Gastrocnemius medialis (tissue), 4 donors: Measurements from ENCODE around the gene GAS7.

ENCODE experiments used
- POLR2A ChIP-seq, 2 donors: fragments of 450-650 bp; IDR thresholded peaks; one replicate each; pipeline ENCODE4 v1.6.1; 2017; ENCODE audit warnings: antibody characterized with exemption in 2 of 2, mild to moderate bottlenecking in 2 of 2, moderate library complexity in 2 of 2
- TF ChIP-seq, protein P1 (sequence below), 5 experiments: fragments of 450-650 bp in 3 of 5; fragments of 200-600 bp in 2 of 5; sonication (generic) in 2 of 5; IDR thresholded peaks in 4 of 5; conservative IDR thresholded peaks in 1 of 5; 1 replicate in 4 of 5; 2 replicates in 1 of 5; pipeline ENCODE4 v1.5.1; 2016 to 2019; ENCODE audit warnings: antibody characterized with exemption in 5 of 5, mild to moderate bottlenecking in 3 of 5, moderate library complexity in 3 of 5

- TF ChIP-seq, protein P1, sequence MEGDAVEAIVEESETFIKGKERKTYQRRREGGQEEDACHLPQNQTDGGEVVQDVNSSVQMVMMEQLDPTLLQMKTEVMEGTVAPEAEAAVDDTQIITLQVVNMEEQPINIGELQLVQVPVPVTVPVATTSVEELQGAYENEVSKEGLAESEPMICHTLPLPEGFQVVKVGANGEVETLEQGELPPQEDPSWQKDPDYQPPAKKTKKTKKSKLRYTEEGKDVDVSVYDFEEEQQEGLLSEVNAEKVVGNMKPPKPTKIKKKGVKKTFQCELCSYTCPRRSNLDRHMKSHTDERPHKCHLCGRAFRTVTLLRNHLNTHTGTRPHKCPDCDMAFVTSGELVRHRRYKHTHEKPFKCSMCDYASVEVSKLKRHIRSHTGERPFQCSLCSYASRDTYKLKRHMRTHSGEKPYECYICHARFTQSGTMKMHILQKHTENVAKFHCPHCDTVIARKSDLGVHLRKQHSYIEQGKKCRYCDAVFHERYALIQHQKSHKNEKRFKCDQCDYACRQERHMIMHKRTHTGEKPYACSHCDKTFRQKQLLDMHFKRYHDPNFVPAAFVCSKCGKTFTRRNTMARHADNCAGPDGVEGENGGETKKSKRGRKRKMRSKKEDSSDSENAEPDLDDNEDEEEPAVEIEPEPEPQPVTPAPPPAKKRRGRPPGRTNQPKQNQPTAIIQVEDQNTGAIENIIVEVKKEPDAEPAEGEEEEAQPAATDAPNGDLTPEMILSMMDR (IDR thresholded peaks at IDR 0.05 in 4 of 5, conservative IDR thresholded peaks at IDR 0.05 in 1 of 5): no peak
- no peak for TF ChIP-seq POLR2A (IDR thresholded peaks at IDR 0.05)
Measured at GRCh38 chr17:10120749-10121148, 77.7 kb downstream of the GAS7 start.
